Ramos (cell line): ENCODE measurements around the gene DNAAF5.

Experiments used
- in situ Hi-C: fragments of 300-500 bp; cut with MboI; formaldehyde crosslinking; loops from one replicate; pipeline ENCODE4 v1.14.3; 2022; ENCODE audit warnings: low sequenced_read_pairs; ENCODE audit not compliant: unreplicated experiment

DNAAF5 gene

DNA sequence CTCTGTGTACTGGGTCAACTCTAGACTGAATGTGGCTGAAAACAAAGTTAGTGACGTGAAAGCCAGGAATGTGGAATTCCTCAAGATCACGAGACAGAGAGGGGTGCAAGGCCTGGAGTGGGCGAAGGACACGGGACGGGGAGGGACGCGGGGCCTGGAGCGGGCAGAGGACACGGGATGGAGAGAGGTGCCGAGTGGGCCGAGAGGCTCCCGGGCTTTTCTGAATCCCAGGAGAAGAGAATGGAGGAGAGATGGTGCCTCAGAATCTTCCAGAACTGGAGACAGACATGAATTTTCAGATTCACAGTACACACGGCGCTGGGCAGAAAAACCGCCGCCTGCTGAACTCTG lies 51.2 kb downstream of the DNAAF5 start:
- in situ Hi-C loops, result loop anchor here (10.0 kb wide), 1 partner anchor 463 kb away; no protein-coding TSS in a partner anchor

DNA sequence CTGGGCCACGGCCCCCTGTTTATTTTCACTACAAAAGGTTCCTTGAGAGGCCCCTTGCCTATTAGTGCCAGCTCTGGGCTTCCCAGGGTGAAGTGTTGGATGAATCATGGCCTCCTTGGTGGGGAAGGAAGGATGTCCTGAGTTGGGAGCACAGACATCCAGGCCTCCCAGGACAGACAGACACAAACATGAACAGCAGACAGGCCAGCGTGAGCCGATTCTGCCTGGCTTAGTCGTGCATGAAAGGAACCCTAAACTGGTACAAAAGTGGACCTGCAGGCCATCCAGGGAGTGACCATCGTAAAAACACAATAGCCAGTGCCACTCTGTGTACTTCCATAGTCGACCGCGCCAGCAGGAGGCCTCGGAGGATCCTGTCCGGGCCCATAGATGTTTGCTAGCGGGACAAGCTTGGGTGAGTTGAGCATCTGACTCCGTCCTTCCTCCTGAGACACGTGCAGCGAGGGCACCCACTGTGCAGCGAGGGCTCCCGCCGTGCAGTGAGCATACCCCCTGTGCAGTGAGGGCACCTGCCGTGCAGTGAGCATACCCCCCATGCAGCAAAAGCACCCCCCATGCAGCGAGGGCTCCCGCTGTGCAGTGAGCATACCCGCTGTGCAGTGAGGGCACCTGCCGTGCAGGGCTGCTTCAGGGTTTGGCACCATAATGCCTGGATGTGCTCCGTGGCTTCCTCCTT lies 51.9 kb downstream of the DNAAF5 start:
- in situ Hi-C loops, result loop anchor here (10.0 kb wide), 1 partner anchor 464 kb away; no protein-coding TSS in a partner anchor

DNA sequence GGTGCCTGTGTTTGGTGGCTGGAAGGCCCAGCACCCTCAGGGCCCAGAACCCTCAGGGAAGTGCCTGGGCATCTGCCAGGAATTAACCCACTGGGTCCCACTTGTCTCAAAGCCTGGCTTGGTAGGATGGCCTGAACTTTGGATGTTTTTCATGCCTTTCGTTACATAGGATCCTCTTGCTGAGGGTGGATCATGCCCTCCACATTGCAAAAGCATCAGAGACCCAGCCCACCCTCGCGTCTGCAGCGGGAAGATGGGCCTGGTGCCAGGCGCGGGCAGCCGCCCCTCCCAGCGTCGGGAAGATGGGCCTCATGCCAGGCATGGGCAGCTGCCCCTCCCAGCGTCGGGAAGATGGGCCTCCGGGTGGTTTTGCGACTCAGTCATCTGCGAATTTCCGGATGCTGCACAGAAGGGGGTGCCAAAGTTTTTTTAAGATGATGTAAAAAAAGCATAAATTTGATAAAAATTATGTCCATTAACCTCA lies 52.5 kb downstream of the DNAAF5 start:
- in situ Hi-C loops, result loop anchor here (10.0 kb wide), 1 partner anchor 464 kb away; no protein-coding TSS in a partner anchor

DNA sequence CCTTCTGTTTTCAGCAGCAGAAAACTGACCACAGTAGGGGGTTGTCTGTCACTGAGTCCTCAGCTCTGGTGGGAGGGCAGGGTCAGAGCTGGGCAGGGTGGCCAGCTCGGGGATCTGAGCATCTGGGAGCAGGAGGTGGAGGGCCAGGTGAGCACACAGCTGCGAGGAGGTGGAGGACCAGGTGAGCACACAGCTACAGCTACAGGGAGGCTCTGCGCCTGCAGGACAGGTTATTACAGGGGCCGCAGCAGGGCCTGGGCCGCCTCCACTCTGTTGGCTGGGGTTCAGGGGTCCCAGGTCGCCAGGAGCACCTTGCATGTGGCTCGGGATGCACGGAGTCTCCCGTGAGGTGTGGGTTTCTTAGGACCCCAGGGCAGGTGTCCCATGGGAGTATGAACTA lies 53.0 kb downstream of the DNAAF5 start:
- in situ Hi-C loops, result loop anchor here (10.0 kb wide), 1 partner anchor 465 kb away; no protein-coding TSS in a partner anchor

DNA sequence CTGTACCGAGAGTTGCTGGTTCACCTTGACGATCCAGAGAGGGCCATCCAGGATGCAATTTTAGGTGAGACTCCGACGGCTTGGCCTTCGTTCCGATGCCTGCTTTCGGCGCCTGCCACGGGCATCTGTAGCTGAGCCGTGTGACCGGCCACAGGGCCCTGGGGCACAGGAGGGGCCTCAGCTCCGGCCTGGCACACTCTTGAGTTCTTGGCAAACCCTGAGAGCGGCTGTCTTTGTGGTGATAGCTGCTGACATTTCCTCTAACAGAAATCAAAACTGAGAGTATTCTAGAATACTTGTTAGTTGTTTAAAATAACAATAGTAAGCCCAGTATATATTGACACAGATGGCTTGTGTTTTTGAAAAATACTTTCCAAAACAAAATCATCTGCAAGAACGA lies 53.6 kb downstream of the DNAAF5 start:
- in situ Hi-C loops, result no loop called here

DNA sequence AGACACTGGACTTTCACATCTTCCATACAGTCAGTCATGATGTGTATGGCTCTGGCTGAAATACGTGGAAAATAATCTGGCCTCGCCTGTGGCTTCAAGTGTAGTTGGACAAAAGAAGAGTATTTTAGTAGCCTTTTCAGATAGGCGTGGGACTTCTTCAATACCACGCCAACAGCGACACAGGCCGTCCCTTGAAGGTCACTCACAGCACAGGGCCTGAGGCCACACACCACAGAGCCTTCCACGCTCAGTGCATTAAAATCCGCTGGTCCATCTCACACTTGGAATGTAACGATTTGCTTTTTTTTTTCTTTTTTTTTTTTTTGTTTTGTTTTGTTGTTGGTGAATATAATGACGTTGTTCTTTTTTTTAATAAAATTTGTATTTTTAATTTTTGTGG lies 54.0 kb downstream of the DNAAF5 start:
- in situ Hi-C loops, result no loop called here

DNA sequence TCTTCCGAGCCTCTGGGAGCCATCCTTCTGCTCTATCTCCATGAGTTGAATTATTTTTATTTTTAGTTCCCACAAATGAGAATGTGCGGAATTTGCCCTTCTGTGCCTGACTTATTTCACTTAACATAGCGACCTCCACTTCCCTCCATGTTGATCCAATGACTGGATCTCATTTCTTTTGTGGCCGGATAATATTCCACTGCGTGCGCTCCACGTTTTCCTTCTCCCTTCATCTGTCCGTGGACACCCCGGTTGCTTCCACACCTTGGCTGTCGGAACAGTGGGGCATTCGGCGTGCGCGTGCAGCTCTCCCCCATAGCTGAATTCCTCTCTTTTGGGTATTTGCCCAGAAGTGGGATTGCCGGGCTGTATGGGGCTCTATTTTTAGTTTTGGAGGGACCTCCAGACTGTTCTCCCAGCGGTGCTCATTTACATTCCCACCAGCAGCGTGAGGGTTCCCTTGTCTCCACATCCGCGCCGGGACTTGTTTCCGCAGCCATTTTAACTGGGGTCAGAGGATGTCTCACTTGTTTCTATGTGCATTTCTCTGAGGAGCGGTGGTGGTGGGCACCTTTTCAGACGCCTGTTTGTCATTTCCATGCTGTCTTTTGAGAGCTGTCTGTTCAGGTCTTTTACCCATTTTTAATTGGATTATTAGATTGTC lies 54.8 kb downstream of the DNAAF5 start:
- in situ Hi-C loops, result no loop called here

DNA sequence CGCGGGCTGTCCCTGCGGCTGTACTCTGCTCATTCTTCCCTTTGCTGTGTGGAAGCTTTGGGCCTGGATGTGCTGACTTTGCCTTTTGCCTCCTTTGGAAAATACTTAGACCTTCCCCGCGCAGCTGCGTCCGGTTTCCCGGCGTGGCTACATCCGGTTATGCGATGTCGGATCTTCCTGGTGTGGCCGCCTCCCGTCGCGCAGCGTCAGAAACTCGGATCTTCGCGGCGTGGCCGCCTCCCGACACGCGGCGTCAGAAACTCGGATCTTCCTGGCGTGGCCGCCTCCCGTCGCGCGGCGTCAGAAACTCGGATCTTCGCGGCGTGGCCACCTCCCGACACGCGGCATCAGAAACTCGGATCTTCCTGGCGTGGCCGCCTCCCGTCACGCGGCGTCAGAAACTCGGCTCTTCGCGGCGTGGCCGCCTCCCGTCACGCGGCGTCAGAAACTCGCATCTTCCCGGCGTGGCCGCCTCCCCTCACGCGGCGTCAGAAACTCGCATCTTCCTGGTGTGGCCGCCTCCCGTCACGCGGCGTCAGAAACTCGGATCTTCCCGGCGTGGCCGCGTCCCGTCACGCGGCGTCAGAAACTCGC lies 55.5 kb downstream of the DNAAF5 start:
- in situ Hi-C loops, result no loop called here

DNA sequence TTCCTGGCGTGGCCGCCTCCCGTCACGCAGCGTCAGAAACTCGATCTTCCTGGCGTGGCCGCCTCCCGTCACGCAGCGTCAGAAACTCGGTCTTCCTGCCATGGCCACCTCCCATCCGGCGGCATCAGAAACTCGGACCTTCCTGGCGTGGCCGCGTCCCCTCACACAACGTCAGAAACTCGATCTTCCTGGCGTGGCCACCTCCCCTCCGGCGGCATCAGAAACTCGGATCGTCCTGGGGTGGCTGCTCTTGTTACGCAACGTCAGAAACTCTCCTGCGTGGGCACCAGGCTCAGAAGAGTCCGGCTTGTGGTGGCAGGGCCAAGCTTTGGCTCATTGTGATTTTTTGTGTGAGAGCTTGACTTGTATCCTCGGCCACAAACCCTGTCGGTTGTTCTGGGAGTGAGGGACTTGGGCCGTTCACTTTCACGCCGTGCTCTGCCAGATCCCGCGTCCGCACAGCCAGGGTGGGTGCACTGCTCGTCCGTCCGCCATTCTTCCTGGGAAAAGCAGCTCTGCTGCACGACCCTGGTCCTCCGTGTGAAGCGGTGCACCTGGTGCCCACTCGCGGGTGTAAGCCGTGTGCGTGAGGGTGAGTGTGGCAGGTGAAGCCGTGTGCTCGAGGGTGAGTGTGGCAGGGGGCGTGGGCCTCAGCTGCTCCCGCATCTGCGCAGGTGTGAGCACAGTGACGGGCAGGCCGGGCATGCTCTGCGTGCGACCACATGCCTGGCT lies 56.4 kb downstream of the DNAAF5 start:
- in situ Hi-C loops, result no loop called here

DNA sequence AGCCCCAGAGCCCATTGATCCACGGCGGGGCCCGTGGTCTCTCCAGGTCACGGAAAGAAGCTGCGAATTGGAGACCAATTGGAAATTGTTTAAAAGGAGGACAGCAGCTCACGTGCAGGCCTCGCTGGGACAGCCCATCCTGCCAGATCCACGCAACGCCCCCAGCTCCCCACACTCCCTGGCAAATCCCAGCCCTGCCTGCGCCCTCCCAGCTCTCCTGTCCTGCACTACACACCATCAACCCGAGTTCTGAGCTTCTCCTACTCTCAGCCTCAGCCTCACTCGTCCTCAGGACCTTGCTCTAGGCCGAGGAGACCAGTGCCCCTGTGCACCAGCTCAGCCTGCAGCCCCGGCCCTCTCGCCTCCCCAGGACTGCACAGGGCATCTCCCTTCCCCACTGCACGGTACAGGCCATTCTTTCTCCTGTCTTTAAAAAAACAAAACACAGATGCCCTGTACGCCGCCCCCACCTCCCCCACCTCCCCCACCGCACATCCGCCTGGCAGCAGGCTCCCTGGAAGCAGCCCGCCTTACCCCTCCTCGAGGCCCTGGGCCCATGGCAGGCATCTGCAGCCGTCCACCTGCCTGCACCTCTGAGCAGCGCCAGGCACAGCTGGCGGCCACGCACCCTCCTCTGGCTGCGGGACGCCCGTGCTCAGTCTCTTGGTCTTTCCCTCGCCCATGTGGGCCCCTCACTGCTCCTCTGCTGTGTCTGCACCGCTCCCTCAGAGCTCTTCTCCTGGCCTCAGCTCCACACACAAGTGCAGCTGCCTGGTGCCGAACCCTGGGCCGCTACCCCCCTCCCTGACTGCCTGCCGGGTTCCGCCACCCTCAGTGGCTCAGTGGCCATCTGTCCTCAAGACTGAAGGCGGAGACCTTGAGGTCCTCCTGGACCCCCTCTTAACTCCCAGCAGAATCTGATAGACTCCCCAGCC lies 57.3 kb downstream of the DNAAF5 start:
- in situ Hi-C loops, result no loop called here

DNA sequence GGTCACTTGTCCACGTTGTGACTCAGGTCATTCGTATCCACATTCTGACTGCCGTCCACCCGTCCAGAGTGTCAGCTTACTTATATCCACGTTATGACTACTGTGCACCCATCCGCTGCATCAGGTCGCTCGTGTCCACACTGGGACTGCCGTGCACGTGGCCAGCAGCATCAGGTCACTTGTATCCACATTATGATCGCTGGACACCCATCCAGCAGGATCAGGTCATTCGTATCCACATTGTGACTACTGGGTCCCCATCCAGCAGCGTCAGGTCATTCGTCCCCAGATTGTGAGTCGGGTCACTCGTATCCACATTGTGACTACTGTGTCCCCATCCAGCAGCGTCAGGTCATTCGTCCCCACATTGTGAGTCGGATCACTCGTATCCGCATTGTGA lies 58.5 kb downstream of the DNAAF5 start:
- in situ Hi-C loops, result no loop called here

DNA sequence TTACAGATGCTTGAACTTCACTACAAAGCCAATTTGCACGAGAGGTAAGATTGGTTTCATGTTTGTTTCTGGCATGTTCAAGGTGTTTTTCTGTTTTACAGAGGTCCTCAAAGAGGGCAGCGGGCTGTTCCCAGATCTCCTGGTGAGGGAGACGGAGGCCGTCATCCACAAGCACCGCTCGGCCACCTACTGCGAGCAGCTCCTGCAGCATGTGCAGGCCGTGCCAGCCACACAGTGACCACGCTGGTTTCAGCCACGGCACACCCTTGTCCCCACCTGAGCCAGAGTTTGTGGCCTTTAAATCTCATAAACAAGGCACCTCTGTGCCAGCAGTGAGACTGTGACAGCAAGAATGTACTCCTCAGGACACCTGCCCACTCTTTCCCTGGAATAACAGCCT lies 58.9 kb downstream of the DNAAF5 start:
- in situ Hi-C loops, result no loop called here

DNA sequence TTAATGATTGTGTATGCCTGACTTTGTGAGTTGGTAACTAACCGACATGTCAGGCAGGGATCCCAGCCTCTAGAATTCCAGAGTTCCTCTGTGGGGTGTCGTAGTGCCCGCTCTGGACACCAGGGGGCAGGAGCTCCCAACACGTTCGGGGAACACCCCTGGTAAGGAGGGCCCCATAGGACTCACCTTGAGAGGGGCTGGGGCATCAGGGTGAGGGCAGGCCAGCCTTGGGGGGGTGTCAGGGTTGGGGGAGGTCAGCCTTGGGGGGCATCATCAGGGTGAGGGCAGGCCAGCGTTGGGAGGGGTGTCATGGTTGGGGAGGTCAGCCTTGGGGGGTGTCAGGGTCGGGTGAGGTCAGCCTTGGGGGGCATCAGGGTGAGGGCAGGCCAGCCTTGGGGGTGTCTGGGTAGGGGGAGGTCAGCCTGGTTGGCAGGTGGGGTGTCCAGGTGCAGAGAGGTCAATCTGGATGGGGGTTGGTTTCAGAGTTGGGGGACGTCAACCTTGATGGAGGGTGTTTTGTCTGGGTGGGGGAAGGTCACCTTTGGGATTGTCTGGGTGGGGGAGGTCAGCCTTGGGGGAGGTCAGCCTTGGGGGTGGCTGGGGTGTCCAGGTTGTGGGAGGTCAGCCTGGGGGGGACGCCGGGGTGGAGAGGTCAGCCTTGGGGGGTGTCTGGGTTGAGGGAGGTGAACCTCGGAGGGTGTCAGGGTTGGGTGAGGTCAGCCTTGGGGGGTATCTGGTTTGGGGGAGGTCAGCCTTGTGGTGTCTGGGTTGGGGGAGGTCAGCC lies 60.2 kb downstream of the DNAAF5 start:
- in situ Hi-C loops, result no loop called here

DNA sequence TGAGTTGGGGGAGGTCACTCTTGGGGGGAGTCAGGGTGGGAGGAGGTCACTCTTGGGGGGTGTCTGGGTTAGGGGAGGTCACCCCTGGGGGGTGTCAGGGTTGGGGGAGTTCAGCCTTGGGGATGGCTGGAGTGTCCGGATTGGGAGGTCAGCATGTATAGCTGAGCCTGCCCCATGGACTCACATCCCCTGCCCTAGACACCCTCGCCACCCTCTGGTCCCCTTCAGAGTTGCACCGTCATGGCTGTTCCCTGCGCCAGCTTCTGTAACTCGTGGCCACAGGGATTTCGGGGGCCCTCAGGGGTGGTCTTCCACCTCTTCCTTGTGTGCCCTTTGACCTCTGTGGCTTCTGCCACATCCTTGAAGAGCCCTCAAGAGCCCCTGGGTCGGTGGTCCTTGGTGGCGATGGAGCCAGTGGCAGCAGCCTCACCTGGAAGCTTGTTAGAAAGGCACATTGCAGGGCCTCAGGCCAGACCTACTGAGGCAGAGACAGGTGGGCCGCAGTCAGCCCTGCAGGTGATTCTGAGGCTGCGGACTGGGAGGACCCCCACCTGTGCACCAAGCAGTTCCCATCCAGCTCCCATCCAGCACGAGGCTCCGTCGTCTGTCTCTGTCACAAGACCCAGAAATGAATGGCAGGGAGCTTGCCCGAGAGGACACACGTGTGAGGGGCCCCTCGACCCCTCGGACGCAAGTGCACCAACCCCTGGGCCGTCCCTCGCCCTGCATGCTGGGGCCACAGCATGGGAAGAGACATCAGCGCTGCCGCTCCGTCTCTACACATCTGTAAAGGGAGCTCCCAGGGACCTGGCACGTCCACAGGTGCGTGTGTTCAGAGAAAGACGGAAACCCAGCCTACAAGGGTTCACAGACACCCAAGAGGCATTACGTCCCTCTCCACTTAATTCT lies 61.1 kb downstream of the DNAAF5 start:
- in situ Hi-C loops, result no loop called here

DNA sequence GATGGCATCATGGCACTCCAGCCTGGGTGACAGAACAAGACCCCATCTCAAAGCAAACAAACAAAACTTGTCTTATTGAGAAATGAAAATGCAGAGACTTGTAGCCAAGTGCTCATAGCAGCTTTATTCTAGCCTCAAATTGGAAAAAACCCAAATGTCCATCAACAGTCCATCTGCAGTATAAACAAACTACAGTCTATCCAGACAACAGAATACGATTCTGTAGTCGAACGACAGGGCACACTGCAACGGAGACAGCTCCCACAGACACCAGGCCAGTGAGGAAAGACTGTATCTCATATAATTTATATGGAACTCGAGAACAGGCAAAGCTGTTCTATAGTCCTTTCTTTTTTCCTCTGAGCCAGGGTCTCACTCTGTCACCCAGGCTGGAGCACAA lies 65.0 kb downstream of the DNAAF5 start:
- in situ Hi-C loops, result loop anchor here (5.0 kb wide), 1 partner anchor 81 kb away; no protein-coding TSS in a partner anchor

DNA sequence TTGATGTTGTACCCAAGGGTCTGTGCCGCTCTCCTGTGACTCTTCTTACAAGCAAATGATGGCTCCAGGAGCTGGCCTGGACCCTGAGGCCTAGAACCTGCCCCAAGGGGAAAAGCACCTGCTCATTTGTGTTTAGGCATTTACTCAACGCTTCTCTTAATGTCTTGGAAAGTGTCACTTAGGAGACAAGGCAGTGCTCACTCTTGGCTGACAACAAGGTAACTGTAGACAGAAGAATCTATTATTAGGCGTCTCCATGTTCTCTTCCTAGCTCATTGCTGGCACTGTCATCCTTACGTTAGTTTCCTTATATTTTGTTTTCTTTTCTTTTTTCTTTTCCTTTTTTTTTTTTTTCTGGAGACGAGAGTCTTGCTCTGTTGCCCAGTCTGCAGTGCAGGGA lies 67.7 kb downstream of the DNAAF5 start:
- in situ Hi-C loops, result loop anchor here (5.0 kb wide), 1 partner anchor 78 kb away; no protein-coding TSS in a partner anchor

DNA sequence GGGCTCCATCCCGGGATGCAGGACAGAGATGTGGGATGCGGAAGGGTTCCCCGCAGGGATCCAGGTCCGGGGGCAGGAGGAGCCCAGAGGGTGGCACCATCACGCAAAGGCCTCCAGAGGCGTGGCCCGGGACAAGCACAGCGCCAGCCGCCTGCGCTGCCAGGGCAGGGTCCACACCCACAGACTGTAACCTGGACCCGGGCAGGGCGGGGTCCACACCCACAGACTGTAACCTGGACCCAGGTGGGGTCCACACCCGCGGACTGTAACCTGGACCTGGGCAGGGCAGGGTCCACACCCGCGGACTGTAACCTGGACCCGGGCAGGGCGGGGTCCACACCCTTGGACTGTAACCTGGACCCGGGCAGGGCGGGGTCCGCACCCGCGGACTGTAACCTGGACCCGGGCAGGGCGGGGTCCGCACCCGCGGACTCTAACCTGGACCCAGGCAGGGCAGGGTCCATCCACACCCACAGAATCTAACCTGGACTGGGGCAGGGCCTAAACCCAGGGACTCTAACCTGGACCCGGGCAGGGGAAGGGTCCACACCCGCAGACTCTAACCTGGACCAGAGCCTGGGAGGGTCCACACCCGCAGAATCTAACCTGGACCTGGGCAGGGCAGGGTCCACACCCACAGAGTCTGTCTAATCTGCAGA lies 68.3 kb downstream of the DNAAF5 start:
- in situ Hi-C loops, result loop anchor here (5.0 kb wide), 1 partner anchor 78 kb away; no protein-coding TSS in a partner anchor
